Dendritic cell treated with granulocyte-macrophage colony-stimulating factor and Interleukin-4, amounts not matched to agents 40 ng/mL and 50 ng/mL, for 4 days (primary cell): ENCODE data around the gene ULK2.

Experiments
- H3K27ac Mint-ChIP-seq: one replicate; pipeline ENCODE4 v1.8.0; 2022; ENCODE audit warnings: mild to moderate bottlenecking, mixed read lengths
- H3K27me3 Mint-ChIP-seq: one replicate; pipeline ENCODE4 v1.8.0; 2022; ENCODE audit warnings: mild to moderate bottlenecking, mixed read lengths
- H3K36me3 Mint-ChIP-seq: one replicate; pipeline ENCODE4 v1.8.0; 2022; ENCODE audit warnings: low read depth, mixed read lengths
- H3K4me1 Mint-ChIP-seq: one replicate; pipeline ENCODE4 v1.8.0; 2022; ENCODE audit warnings: low read depth, mixed read lengths
- H3K4me3 Mint-ChIP-seq: one replicate; pipeline ENCODE4 v1.8.0; 2022; ENCODE audit warnings: mild to moderate bottlenecking, moderate library complexity, mixed read lengths
- H3K9me3 Mint-ChIP-seq: one replicate; pipeline ENCODE4 v1.8.0; 2022; ENCODE audit warnings: mixed read lengths
- intact Hi-C: fragments of 100-400 bp; cut with micrococcal nuclease; formaldehyde crosslinking; loops from one replicate; pipeline ENCODE4 v1.15.0; 2022

Gene ULK2

GRCh38 chr17:19743101-19744100, 124.3 kb downstream of the ULK2 start:
- Mint-ChIP-seq H3K36me3 (no peaks in the 10 kb centered on the region), H3K27ac (no peak overlapping the region), H3K4me1 (peaks cover 15% of the 10 kb centered on the region), H3K9me3 (no peaks in the 10 kb centered on the region), H3K27me3 (peaks cover 14% of the 10 kb centered on the region), H3K4me3 (no peak overlapping the region)
- intact Hi-C loops, result no loop called here

DNA sequence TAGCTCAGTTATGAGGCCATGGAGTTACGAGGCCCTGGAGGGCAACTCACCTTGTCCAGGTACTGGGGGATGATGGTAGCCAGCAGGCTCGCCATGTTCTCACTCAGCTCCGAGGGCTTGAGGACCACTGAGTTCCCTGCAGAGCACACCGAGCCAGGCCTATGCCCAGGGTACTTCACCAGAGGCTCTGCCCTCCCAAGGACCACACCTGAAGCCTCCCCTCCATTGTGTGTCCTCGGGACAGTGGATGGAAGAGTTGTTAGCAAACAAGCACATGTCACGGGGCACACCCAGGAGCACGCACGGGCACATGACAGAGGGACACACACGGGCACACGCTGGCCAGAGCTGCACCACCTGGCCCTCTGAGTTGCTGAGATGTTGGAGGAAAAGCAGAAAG, 125.2 kb downstream of the ULK2 start:
- no peaks in the 10 kb centered on the region for H3K36me3 Mint-ChIP-seq
- H3K4me3 Mint-ChIP-seq, result no peak overlapping the region
- no peak overlapping the region for H3K27ac Mint-ChIP-seq
- peaks cover 15% of the 10 kb centered on the region for H3K4me1 Mint-ChIP-seq
- intact Hi-C loops, result no loop called here
- peaks cover 9% of the 10 kb centered on the region for H3K27me3 Mint-ChIP-seq
- no peaks in the 10 kb centered on the region for H3K9me3 Mint-ChIP-seq

GRCh38 chr17:19741832-19742457, 125.8 kb downstream of the ULK2 start:
- no peak overlapping the region for H3K27ac Mint-ChIP-seq
- peaks cover 15% of the 10 kb centered on the region for H3K4me1 Mint-ChIP-seq
- intact Hi-C loops, result no loop called here
- H3K36me3 Mint-ChIP-seq, result no peaks in the 10 kb centered on the region
- H3K4me3 Mint-ChIP-seq, result no peak overlapping the region
- H3K27me3 Mint-ChIP-seq, result peaks cover 9% of the 10 kb centered on the region
- H3K9me3 Mint-ChIP-seq, result no peaks in the 10 kb centered on the region

- intact Hi-C loops, result no loop called here
- no peaks in the 10 kb centered on the region for H3K36me3 Mint-ChIP-seq
Measured at GRCh38 chr17:19740933-19741332, 126.8 kb downstream of the ULK2 start.

DNA sequence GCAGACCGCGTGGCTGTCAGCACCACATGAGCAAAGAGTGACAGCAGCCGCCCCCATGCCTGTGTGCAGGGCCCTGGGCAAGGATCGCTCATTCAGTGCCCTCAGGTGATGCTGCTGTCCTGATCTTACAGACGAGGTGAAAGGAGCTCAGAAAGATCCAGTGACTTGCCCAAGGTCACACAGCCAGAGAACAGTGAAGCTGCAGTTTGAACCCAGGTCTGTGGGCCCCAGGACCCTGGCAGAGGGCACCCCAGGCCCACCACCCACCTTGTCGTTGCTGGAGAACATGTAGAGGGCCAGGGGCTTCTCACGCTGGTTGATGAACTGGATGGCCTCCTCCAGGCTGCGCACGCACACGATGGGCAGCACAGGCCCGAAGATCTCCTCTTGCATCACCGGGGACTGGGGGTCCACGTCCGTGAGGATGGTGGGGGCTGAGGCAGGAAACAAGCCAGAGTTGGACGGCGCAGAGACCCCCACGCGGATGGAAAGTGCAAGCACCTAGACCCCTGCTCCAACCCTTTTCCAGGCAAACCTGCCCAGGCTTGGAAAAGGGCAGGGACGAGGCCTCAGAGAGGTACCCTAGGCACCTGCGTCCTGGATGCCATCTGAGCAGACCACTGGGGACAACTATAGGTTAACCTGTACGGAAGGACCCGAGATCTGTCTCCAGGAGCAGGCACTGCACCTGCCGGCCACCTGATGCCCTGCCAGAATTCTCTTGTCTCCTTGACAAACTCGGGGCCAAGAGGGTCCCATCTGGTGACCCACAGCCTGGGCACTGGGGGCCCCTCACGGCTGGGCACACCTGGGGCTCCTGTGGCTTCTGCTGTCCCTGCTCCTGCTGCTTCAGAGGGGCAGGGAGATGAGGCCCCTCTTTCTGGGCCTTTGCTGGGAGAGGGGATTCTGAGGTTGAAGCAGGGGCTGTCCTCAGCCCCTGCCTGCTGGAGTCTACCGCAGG, 128.2 kb downstream of the ULK2 start:
- intact Hi-C loops, result no loop called here
- Mint-ChIP-seq H3K27me3 (peaks cover 5% of the 10 kb centered on the region), H3K4me1 (peaks cover 5% of the 10 kb centered on the region), H3K27ac (no peak overlapping the region), H3K4me3 (no peak overlapping the region), H3K9me3 (no peaks in the 10 kb centered on the region), H3K36me3 (no peaks in the 10 kb centered on the region)

More at GRCh38 chr17:19740933-19741332, 126.8 kb downstream of the ULK2 start:
- peaks cover 15% of the 10 kb centered on the region for H3K4me1 Mint-ChIP-seq
- H3K27me3 Mint-ChIP-seq, result peaks cover 9% of the 10 kb centered on the region
- H3K4me3 Mint-ChIP-seq, result no peak overlapping the region
- no peak overlapping the region for H3K27ac Mint-ChIP-seq
- H3K9me3 Mint-ChIP-seq, result no peaks in the 10 kb centered on the region

DNA sequence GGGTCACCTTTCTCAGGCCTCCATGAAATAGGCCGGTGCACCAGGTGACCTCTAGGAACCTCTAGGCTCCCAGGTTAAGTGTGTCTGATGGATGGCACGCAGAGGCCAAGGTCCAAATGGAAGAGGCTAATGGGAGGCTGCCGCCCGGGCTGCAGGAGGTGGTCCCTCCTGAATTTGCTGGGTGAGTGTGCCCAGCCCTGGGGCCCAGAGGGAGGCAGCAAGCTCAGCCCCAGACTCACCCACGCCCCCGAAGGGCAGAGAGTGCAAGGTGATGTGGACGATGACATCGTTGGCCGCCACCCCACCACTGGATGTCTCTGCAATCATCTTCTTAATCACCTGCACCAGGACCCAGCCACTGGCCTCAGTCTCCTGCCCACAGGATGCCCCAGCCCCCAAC, 129.0 kb downstream of the ULK2 start:
- intact Hi-C loops, result no loop called here
- Mint-ChIP-seq H3K36me3 (no peaks in the 10 kb centered on the region), H3K27me3 (peaks cover 2% of the 10 kb centered on the region), H3K27ac (no peak overlapping the region), H3K9me3 (no peaks in the 10 kb centered on the region), H3K4me3 (no peak overlapping the region), H3K4me1 (peaks cover 6% of the 10 kb centered on the region)

DNA sequence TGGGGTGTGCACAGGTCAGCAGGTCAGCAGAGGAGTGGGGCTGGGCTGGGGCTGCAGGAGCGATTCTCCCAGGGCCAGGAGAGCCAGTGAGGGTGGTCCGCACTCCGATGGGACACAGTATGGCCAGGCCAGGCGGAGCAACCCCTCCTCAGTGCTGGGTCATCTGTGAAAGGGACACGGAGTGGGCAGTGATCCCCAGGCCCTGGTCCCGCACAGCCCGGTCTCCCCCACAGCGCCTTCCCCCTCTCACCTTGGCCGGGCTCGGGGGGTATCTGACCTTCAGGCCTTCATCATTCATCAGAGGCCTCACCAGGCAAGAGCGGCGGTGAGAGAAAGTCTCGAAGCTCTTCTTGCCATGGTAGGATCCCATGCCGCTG, 129.7 kb downstream of the ULK2 start:
- Mint-ChIP-seq H3K9me3 (no peaks in the 10 kb centered on the region), H3K4me1 (peaks cover 6% of the 10 kb centered on the region), H3K27ac (no peak overlapping the region), H3K27me3 (no peaks in the 10 kb centered on the region), H3K36me3 (no peaks in the 10 kb centered on the region), H3K4me3 (no peak overlapping the region)
- intact Hi-C loops, result no loop called here

GRCh38 chr17:19737305-19738072, 130.2 kb downstream of the ULK2 start:
- intact Hi-C loops, result no loop called here
- Mint-ChIP-seq H3K36me3 (no peaks in the 10 kb centered on the region), H3K4me3 (no peak overlapping the region), H3K4me1 (peaks cover 6% of the 10 kb centered on the region), H3K27me3 (no peaks in the 10 kb centered on the region), H3K27ac (no peak overlapping the region), H3K9me3 (no peaks in the 10 kb centered on the region)

DNA sequence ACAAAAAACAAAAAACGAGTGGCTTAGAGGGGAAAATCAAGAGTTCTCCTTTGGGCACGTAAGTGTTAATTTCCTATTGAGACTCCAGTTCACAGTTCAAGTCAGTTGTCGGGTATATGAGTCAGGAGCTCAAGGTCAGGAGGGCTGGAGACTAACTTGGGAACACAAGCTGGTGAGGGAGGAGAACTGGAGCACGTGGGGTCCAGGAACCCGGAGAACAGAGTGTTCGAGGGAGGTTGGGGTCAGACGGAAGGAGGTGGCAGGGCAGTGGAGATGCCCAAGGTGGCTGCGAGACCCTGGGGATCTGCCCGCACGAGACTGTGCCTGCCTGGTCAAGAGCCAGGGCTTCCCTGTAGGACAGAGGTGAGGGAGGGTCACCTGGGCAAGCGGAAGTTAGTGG, 131.7 kb downstream of the ULK2 start:
- Mint-ChIP-seq H3K27ac (no peak overlapping the region), H3K4me3 (no peak overlapping the region), H3K27me3 (peaks cover 2% of the 10 kb centered on the region), H3K9me3 (no peaks in the 10 kb centered on the region), H3K36me3 (no peaks in the 10 kb centered on the region), H3K4me1 (peaks cover 14% of the 10 kb centered on the region)
- intact Hi-C loops, result no loop called here

- Mint-ChIP-seq H3K4me1 (peaks cover 31% of the 10 kb centered on the region), H3K27me3 (peaks cover 2% of the 10 kb centered on the region), H3K27ac (no peak overlapping the region), H3K36me3 (no peaks in the 10 kb centered on the region), H3K9me3 (no peaks in the 10 kb centered on the region), H3K4me3 (no peak overlapping the region)
- intact Hi-C loops, result no loop called here
Measured at GRCh38 chr17:19733953-19734526, 133.7 kb downstream of the ULK2 start.

DNA sequence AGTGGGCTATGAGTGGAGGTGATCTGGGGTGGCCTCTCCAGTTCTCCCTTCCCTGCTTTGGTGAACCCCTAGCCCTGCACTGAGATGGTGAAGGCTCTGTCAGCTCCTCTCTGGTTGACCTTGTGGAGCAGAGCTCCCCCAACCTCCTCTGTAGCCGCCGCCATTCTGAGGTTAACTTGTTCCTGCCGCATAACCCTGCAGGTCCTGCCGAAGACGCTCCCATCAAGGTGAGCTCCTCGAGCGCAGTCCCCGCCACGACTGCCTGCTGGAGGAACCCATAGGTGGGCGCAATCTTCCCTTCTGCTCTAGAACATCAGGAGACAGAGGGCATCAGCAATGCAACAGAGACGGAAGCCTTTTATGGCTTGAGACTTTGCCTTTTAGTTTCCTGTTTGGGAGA, 136.1 kb downstream of the ULK2 start:
- no peak overlapping the region for H3K4me3 Mint-ChIP-seq
- H3K4me1 Mint-ChIP-seq, result peaks cover 49% of the 10 kb centered on the region
- peaks cover 2% of the 10 kb centered on the region for H3K27me3 Mint-ChIP-seq
- intact Hi-C loops, result no loop called here
- H3K9me3 Mint-ChIP-seq, result no peaks in the 10 kb centered on the region
- H3K36me3 Mint-ChIP-seq, result no peaks in the 10 kb centered on the region
- H3K27ac Mint-ChIP-seq, result peak overlapping the region; percentile 59

DNA sequence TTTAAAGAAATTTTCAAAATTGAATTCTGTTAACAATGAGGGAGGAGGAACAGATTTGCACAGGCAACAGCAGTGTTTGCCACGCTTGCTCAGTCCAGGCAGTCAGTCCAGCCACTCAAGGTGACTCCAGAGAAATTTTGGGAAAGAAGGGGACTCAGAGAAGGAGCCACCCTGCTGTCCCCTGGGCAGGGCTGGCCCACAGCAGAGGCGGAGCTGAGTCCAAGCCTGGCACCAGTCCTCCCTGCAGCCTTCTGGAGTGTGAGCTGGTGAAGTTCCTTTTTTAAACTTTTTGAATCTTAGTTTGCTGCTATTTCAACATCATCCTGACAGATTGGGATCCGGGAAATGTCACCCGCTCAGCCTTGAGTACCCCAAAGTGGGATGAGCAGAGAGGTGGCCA, 136.9 kb downstream of the ULK2 start:
- Mint-ChIP-seq H3K4me1 (peaks cover 50% of the 10 kb centered on the region), H3K27me3 (peaks cover 2% of the 10 kb centered on the region), H3K36me3 (no peaks in the 10 kb centered on the region), H3K9me3 (no peaks in the 10 kb centered on the region), H3K27ac (peak overlapping the region; percentile 59), H3K4me3 (no peak overlapping the region)
- intact Hi-C loops, result no loop called here

GRCh38 chr17:19729900-19730299, 137.8 kb downstream of the ULK2 start:
- no peaks in the 10 kb centered on the region for H3K36me3 Mint-ChIP-seq
- no peak overlapping the region for H3K4me3 Mint-ChIP-seq
- peaks cover 59% of the 10 kb centered on the region for H3K4me1 Mint-ChIP-seq
- intact Hi-C loops, result no loop called here
- H3K27ac Mint-ChIP-seq, result peak overlapping the region; percentile 59
- H3K27me3 Mint-ChIP-seq, result peaks cover 2% of the 10 kb centered on the region
- H3K9me3 Mint-ChIP-seq, result no peaks in the 10 kb centered on the region
